Measurements from ENCODE around the gene TUB.

Gene TUB

GRCh38 chr11:8111636-8112035, 30.6 kb downstream of the TUB start:
- no peak for TF ChIP-seq FOXP2 (optimal IDR thresholded peaks at IDR 0.05; ENCODE audit: borderline replicate concordance, extremely low read depth, extremely low read length, insufficient read depth)
- TF ChIP-seq REST (IDR thresholded peaks at IDR 0.05; ENCODE audit: insufficient read depth in 1 of 2, low read depth in 2 of 2, low read length in 2 of 2) = no peak
- TF ChIP-seq TAF1 (IDR thresholded peaks at IDR 0.05; ENCODE audit: borderline replicate concordance, insufficient read depth, low read length) = no peak
- no peak for TF ChIP-seq SIN3A (IDR thresholded peaks at IDR 0.05; ENCODE audit: borderline replicate concordance, insufficient read depth, low read length)
- no peak for TF ChIP-seq POLR2AphosphoS5 (IDR thresholded peaks at IDR 0.05; ENCODE audit: low read depth, low read length)

GRCh38 chr11:8122173-8122764, 41.3 kb downstream of the TUB start:
- TF ChIP-seq TAF1 (IDR thresholded peaks at IDR 0.05; ENCODE audit: borderline replicate concordance, insufficient read depth, low read length) (no peak), FOXP2 (optimal IDR thresholded peaks at IDR 0.05; ENCODE audit: borderline replicate concordance, extremely low read depth, extremely low read length, insufficient read depth) (no peak), REST (IDR thresholded peaks at IDR 0.05; ENCODE audit: insufficient read depth in 1 of 2, low read depth in 2 of 2, low read length in 2 of 2) (no peak), POLR2AphosphoS5 (IDR thresholded peaks at IDR 0.05; ENCODE audit: low read depth, low read length) (no peak)

GRCh38 chr11:8126649-8127289, 45.8 kb downstream of the TUB start:
- TF ChIP-seq REST (IDR thresholded peaks at IDR 0.05; ENCODE audit: insufficient read depth in 1 of 2, low read depth in 2 of 2, low read length in 2 of 2) = no peak
- TF ChIP-seq TAF1 (IDR thresholded peaks at IDR 0.05; ENCODE audit: borderline replicate concordance, insufficient read depth, low read length) = no peak
- TF ChIP-seq POLR2AphosphoS5 (IDR thresholded peaks at IDR 0.05; ENCODE audit: low read depth, low read length) = no peak
- TF ChIP-seq FOXP2 (optimal IDR thresholded peaks at IDR 0.05; ENCODE audit: borderline replicate concordance, extremely low read depth, extremely low read length, insufficient read depth) = no peak

DNA sequence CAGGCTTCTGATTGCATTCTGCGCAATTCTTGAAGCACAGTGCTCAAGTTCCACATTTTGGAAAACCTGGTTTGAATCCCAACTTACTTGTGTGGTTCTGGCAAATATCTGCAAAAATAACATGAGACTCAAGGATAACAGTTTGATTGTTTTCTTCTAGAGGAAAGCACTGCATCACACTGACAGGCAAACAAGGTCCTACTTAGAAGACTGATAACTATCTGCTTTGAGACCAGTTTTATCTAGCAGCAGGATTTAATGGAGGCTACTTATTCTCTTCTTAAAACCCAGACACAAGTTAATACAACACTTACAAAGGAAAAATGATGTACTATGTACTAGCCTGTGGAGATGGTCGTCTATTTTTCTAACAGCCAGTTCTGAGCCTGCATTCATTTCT, 46.4 kb downstream of the TUB start:
- TF ChIP-seq FOXP2 (optimal IDR thresholded peaks at IDR 0.05; ENCODE audit: borderline replicate concordance, extremely low read depth, extremely low read length, insufficient read depth) (no peak), SIN3A (IDR thresholded peaks at IDR 0.05; ENCODE audit: borderline replicate concordance, insufficient read depth, low read length) (no peak), REST (IDR thresholded peaks at IDR 0.05; ENCODE audit: insufficient read depth in 1 of 2, low read depth in 2 of 2, low read length in 2 of 2) (no peak), POLR2AphosphoS5 (IDR thresholded peaks at IDR 0.05; ENCODE audit: low read depth, low read length) (no peak), TAF1 (IDR thresholded peaks at IDR 0.05; ENCODE audit: borderline replicate concordance, insufficient read depth, low read length) (no peak)

Measured in PFSK-1 (cell line).